Cardiac muscle cell (in vitro differentiated cells and primary cell): Measurements from ENCODE around the gene FAM131C. TPM values are rescaled to one million over a fixed set of nuclear protein-coding genes. Genes with fewer than 3 reads are reported as not detected.

Source experiments
- DNase-seq, 2 donors: peaks; one replicate each; pipeline versions ENCODE4 v3.0.0 to v3.0.0-alpha.2; 2010 to 2017; ENCODE audit warnings: low read depth in 1 of 2, low spot score in 1 of 2
- H3K27ac ChIP-seq: fragments of 200-600 bp; sonication (generic); 2 replicates; pipeline ENCODE4 v1.5.1; 2016
- H3K27me3 ChIP-seq: fragments of 200-600 bp; sonication (generic); 2 replicates; pipeline ENCODE4 v1.6.0; 2016; ENCODE audit warnings: control low read depth
- H3K36me3 ChIP-seq: fragments of 200-600 bp; sonication (generic); 2 replicates; pipeline ENCODE4 v1.5.1; 2016; ENCODE audit warnings: control low read depth
- H3K4me1 ChIP-seq: fragments of 200-600 bp; sonication (generic); 2 replicates; pipeline ENCODE4 v1.8.1; 2017; ENCODE audit warnings: low read depth, mild to moderate bottlenecking, mixed run types
- H3K4me3 ChIP-seq: fragments of 200-600 bp; sonication (generic); 2 replicates; pipeline ENCODE4 v1.5.1; 2016; ENCODE audit warnings: mild to moderate bottlenecking
- H3K9me3 ChIP-seq: fragments of 200-600 bp; sonication (generic); 2 replicates; pipeline ENCODE4 v1.5.1; 2017; ENCODE audit warnings: low read depth, mild to moderate bottlenecking, control low read depth
- polyA plus RNA-seq: library from polyadenylated mRNA; unstranded; fragments of >200 nt; fragmentation: Nextera tagmentation; extraction: Ambion mirVana; gene quantifications from 2 replicates; pipeline ENCODE4 v1.2.1, GENCODE V29; 2016
- total RNA-seq: library from RNA; depleted of rRNA; stranded (reverse); fragments of >200 nt; gene quantifications from 2 replicates; pipeline ENCODE4 v1.2.3, GENCODE V29; 2016
- TF ChIP-seq, protein P1 (sequence below): IDR thresholded peaks from 2 replicates; pipeline ENCODE4 v1.5.1; 2012; ENCODE audit warnings: low read depth, mild to moderate bottlenecking, low read length

The FAM131C gene
- total and polyA plus RNA-seq, 2 experiments from 2014 or later: 10.4 to 10.9 TPM

DNA sequence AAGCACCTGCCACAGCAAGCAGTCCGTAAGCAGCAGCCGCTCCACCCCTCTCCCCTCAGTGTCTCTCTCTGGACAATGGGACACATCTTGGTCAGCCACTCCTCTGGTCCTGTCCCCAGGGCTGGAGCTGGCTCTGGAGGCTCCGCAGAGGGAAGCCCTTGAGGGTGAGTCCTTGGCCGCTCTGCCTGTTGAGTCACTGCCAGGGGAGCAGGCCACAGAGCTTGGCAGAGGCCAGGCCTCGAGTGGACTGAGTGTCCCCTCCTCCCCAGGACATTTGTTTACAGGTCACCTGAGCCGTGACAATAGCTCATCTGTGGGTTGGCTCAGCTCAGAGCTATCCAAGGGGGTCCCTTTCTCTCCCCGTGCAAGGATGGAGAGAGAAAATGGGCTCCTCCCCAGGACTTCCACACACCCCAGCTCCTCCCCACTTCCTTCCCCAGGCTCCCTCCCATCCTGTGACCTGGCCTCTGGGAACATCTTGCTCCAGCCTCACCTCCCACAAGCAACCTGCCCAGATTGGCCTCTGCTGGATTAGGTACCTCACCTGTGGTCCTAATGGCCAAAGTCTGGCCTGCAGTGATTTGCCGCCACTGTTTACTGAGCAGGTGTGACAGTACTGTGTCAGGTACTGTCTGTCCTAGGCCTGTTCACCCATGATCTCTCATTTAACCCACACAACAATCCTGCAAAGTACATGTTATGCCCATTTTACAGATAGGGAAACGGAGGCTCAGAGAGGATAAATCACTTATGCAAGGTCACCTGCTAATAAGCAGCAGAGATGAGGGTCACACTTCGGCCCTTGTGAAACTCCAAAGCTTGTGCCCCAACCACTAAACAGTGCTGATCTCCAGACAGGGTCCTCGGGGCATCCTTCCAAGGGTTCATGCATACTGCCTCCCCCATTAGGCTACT lies 4.8 kb downstream of the FAM131C start:
- H3K4me1 ChIP-seq: peaks cover 6% of the 10 kb centered on the region
- H3K27ac ChIP-seq: no peak overlapping the region
- TF ChIP-seq, protein P1, sequence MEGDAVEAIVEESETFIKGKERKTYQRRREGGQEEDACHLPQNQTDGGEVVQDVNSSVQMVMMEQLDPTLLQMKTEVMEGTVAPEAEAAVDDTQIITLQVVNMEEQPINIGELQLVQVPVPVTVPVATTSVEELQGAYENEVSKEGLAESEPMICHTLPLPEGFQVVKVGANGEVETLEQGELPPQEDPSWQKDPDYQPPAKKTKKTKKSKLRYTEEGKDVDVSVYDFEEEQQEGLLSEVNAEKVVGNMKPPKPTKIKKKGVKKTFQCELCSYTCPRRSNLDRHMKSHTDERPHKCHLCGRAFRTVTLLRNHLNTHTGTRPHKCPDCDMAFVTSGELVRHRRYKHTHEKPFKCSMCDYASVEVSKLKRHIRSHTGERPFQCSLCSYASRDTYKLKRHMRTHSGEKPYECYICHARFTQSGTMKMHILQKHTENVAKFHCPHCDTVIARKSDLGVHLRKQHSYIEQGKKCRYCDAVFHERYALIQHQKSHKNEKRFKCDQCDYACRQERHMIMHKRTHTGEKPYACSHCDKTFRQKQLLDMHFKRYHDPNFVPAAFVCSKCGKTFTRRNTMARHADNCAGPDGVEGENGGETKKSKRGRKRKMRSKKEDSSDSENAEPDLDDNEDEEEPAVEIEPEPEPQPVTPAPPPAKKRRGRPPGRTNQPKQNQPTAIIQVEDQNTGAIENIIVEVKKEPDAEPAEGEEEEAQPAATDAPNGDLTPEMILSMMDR: no peak
- H3K36me3 ChIP-seq: no peaks in the 10 kb centered on the region
- H3K27me3 ChIP-seq: no peaks in the 10 kb centered on the region
- DNase-seq: no peak
- no peak overlapping the region for H3K4me3 ChIP-seq
- H3K9me3 ChIP-seq: no peaks in the 10 kb centered on the region

DNA sequence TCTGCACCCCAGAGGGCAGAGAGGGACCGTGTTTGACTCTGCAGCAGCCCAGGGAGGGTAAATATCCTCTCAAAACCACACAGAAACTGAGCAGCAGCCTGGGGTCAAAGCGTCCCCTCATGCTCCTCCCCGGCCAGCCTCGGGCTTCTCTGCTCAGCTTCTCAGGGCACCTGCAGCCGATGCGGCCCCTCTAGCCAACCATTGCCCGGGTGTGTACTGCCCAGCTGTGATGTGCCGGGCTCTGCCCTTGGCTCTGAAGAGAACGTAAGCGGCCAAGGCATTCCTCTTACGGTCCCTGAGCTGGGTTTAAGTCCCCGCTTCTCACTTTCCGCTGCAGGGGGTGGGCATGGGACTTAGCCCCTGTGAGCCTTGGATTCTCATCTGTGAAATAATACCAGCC lies 5.5 kb downstream of the FAM131C start:
- H3K27ac ChIP-seq: no peak overlapping the region
- no peaks in the 10 kb centered on the region for H3K9me3 ChIP-seq
- peaks cover 6% of the 10 kb centered on the region for H3K4me1 ChIP-seq
- TF ChIP-seq, protein P1: no peak
- no peak for DNase-seq
- H3K36me3 ChIP-seq: no peaks in the 10 kb centered on the region
- H3K4me3 ChIP-seq: no peak overlapping the region
- no peaks in the 10 kb centered on the region for H3K27me3 ChIP-seq

DNA sequence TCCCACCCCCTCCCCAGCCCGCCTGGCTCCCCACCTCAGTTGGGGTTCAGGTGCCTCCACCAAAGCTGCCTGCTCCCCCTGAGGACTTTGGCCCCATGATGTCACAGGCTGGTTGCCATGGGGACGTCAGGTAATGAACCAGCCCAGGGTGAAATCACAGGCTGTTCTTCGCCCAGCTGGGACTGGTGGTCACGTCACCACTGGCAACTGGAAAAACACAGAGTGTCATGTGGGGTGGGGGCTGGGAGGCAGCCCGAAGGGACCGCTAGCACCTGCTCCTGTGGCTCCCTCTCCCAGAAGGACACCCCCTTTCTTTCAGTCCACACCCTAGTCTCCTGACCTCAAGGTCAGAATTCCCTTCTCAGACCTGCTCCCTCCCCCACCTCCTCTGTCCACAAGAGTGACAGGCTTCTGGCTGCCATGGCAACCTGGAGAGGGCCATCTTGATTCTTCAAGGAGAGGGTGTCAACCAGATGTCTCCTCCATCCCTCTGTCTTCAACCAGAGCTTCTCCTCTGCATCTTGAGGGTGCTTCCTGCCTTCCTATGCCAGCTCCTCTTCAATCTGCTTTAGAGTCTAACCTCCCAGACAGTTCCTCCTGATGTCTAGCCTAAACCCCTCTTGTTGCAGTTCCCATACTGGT lies 6.2 kb downstream of the FAM131C start:
- H3K4me3 ChIP-seq: no peak overlapping the region
- TF ChIP-seq, protein P1: no peak
- H3K36me3 ChIP-seq: no peaks in the 10 kb centered on the region
- peaks cover 6% of the 10 kb centered on the region for H3K4me1 ChIP-seq
- H3K27ac ChIP-seq: no peak overlapping the region
- H3K27me3 ChIP-seq: no peaks in the 10 kb centered on the region
- no peak for DNase-seq
- no peaks in the 10 kb centered on the region for H3K9me3 ChIP-seq

DNA sequence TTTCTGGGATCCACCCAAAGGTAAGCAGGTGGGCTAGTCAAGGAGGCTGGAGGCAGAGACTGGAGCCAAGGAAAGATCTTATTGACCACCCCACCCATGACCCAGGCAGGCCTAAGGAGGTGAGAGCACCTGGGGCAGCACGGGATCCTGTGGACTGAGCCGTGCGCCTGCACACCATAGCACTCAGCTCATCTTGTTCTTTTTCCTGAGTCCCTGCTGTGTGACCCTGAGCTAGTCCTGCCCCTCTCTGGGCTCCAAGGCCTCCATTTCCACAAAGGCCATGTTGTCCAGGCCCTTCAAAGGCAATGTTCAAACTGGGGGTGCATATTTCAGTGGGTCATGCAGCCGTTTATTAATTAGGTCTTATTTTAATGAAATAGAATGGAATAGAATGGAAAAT lies 7.2 kb downstream of the FAM131C start:
- Histone ChIP-seq H3K4me3 (no peak overlapping the region), H3K27me3 (no peaks in the 10 kb centered on the region), H3K27ac (no peak overlapping the region), H3K4me1 (peaks cover 6% of the 10 kb centered on the region), H3K9me3 (no peaks in the 10 kb centered on the region), H3K36me3 (no peaks in the 10 kb centered on the region)
- TF ChIP-seq, protein P1: no peak
- DNase-seq: no peak

DNA sequence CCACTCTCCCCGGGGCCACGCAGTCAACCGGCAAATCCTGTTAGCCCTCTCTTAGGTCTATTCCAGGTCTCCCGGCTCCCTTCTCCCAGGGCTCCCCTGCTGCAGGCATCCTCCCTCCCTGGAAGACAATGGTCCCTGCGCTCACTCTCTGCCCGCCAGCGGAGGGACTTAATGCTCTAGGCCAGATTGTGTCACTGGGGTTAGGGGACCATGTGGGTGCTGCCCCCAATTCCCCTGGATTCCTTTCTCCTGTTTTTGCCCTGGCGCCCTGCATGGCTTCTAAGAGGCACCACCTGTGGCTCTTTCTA lies 8.2 kb downstream of the FAM131C start:
- Histone ChIP-seq H3K4me3 (no peak overlapping the region), H3K27ac (no peak overlapping the region), H3K27me3 (no peaks in the 10 kb centered on the region), H3K4me1 (peaks cover 6% of the 10 kb centered on the region), H3K9me3 (no peaks in the 10 kb centered on the region), H3K36me3 (no peaks in the 10 kb centered on the region)
- TF ChIP-seq, protein P1: no peak
- no peak for DNase-seq
